ENCODE measurements around the gene ZFR.
A peak's percentile ranks its signal among the peaks of the same experiment; 100 is the strongest.
"Not testable (repeated sequence)": the region's sequence is repeated elsewhere in the genome, so short reads cannot be mapped to it uniquely, and the experiment has no call there.

ZFR gene

GRCh38 chr5:32355686-32356085, 88.9 kb downstream of the ZFR start:
- DNase-seq: no peak

GRCh38 chr5:32353420-32353819, 91.1 kb downstream of the ZFR start:
- DNase-seq: no peak

DNA sequence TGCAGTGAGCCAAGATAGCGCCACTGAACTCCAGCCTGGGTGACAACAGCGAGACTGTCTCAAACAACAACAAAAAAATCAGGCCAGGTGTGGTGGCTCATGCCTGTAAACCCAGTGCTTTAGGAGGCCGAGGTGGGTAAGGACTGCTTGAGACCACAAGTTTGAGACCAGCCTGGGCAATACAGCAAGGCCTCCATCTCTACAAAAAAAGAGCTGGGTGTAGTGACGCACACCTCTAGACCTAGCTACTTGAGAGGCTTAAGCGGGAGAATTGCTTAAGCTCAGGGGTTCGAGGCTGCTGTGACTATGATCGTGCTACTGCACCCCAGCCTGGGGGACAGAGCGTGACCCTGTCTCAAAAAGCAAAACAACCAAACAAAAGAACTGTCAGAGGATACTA, 91.9 kb downstream of the ZFR start:
- DNase-seq: no peak

DNA sequence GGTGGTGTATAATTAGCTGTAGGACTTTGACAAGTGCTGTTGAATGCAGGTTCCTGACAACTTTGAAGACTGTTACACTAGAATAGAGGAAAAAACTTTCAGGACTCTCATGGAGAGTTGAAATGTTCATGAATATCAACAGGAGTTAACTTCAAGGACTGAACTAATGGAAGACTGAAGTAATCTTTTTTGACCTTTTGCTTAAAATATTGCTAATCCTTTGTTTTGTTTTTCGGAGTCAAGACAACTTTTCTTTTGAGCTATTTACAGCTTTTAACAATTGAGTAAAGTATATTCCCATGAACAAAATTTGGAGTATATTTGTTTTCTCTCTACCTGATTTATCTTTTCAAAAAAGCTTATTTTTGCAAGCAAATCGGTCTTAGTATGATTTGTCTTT, 97.7 kb downstream of the ZFR start:
- no peak for DNase-seq

DNA sequence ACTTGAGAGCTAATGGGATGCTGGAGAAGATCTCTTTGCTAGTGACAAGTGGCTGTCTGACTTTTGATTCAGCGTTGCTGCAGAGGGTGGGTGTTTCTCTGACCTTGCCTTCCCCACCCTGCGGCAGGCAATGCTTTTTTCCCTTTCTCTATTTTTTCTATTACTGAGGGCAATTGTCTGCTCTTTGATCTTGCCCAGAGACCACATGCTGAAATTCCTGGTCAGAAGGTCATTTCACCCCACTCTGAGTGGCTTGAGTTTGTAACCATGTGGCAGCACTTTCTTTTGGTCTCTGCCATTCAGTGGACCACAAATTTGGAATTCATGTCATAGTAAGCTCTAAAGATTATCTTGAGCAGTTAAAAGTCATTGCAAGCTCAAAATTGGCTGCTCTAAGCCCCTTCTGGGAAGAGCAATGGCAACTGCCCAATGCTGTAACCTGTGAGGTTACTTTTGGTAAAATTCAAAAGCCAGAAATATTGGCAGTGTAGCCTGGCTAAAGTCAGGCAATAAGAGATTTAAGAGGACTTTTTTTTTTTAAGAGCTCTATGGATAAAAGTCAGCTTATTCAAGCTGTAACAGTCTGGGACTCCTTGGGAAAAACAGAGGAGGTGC, 101.4 kb downstream of the ZFR start:
- DNase-seq: no peak

DNA sequence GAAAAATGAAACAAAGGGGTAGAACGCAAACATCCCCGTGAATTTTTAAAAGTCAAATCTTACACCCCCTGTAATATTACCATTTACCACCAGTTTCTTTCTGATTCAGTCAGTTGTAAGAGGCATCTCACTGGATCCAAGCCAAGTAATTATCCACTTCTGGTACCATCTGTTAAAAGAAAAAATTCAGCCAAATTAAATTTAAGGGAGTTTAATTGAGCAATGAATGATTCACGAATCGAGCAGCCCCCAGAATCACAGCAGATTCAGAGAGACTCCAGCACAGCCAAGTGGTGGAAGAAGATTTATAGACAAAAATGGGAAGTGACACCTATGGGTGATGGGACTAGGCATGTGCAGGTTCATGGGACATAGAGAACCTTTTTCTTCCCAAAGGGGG, 101.9 kb downstream of the ZFR start:
- DNase-seq: no peak

GRCh38 chr5:32339878-32340277, 104.7 kb downstream of the ZFR start:
- DNase-seq: no peak

- no peak for DNase-seq
These were observed 105.3 kb downstream of the ZFR start for GRCh38 chr5:32339198-32339597.

DNA sequence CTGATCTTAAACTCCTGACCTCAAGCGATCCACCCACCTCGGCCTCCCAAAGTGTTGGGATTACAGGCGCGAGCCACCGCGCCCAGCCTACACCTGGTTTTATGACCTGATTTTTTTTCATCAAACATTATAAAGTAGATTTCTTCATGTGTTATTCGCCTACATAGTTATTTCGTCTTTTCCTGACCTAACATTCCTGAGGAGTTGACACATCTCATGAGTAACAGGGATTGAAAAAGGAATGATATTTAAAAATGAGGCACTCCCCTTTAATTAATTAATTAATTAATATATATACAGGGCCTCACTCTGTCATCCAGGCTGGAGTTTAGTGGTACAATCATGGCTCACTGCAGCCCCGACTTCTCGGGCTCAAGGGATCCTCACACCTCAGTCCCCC, 111.6 kb downstream of the ZFR start:
- DNase-seq: no peak

GRCh38 chr5:32332361-32332760, 112.2 kb downstream of the ZFR start:
- DNase-seq: no peak

GRCh38 chr5:32331935-32332274, 112.6 kb downstream of the ZFR start:
- no peak for DNase-seq

- DNase-seq: no peak
These were observed 113.2 kb downstream of the ZFR start for GRCh38 chr5:32331217-32331934.

GRCh38 chr5:32330126-32330971, 114.2 kb downstream of the ZFR start:
- no peak for DNase-seq

GRCh38 chr5:32329395-32329834, 115.1 kb downstream of the ZFR start:
- peak; percentile 27 for DNase-seq

- no peak for DNase-seq
These were observed 118.2 kb downstream of the ZFR start for GRCh38 chr5:32326216-32326772.

- DNase-seq: no peak
These were observed 118.9 kb downstream of the ZFR start for GRCh38 chr5:32325616-32326015.

GRCh38 chr5:32325062-32325461, 119.5 kb downstream of the ZFR start:
- DNase-seq: no peak

DNA sequence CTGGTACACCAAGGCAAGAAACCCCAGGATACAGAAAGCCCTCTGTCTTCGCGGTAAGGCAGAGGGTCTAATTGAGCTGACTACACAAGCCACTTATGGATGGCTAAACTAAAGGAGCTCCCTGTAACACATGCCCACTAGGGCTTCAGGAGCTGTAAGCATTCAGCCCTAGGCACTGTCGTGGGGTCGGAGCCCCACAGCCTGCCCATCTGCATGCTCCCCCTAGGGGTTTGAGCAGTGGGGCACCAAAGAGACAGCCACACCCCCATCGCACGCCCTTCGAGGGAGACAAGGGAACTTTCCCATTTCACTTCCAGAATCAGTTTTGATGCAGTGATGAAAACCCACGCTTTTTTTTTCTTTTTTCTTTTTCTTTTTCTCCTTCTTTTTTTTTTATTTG, 120.8 kb downstream of the ZFR start:
- no peak for DNase-seq

GRCh38 chr5:32322882-32323281, 121.7 kb downstream of the ZFR start:
- no peak for DNase-seq

DNA sequence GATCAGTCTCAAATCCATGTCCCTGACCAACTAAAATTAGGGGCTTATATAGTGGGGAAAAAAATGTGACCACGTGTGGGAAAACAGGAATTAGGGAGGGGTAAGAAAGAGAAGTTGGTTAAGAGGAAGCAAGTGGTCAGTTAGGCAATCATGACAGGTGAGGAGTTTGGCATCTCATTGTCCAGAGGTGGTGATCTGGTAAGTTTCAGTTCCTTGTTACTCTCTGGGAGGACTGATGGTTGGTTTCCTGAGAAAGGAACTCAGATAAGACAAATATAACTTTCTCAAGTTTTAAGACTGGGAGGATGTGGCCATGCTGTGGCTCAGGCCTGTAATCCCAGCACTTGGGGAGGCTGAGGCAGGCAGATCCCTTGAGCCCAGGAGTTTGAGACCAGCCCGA, 122.8 kb downstream of the ZFR start:
- DNase-seq: not testable (repeated sequence)

- DNase-seq: no peak
These were observed 124.0 kb downstream of the ZFR start for GRCh38 chr5:32320576-32320975.

DNA sequence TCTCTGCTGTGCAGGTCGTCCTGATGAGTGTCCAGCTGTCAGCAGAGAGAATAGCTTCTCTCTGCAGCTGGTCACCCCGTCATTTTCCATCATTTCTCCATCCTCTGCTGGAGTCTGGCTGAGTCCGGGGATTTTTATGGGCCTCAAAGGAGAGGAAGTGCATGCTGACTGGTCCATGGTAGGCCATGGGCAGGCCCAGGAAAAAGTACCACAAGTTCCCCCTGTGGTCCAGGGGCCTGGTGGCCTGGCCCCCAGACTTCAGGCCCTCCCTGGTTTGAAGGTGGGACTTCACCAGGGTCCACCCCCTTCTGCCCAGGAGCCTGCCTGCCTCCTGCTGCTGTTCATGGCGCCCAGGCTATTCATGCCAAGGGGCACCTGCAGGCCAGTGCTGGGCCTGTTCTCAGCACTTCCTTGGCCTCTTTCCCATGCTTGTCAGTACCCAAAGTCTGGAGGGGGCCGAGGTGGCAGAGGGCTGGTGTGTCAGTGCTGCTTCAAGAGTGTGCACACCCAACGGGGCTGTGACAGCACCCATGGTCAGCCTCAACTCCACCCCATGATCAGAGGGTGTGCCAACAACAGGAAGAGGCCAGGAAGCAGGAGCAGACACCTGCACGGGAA, 124.5 kb downstream of the ZFR start:
- no peak for DNase-seq

DNA sequence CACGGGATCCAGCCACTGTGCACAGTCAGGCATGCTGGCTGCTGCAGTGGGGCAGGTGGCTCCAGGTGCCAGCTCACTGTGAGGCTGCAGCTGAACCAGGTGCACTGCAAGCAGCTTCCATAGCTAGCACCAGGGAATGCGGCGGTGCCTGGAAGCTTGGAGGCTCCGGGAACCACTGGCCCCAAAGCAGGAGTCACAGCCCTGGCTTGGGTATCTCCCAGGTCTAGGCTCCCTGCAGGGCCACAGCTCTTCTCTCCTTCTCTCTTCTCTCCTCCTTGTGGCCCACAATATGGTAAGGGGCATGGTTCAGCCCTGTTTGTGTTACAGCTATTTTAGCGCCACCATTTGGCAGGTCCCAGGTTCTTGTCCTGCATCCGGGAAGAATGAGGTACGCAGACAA, 125.1 kb downstream of the ZFR start:
- no peak for DNase-seq
